Activated CD4-positive, alpha-beta memory T cell treated with anti-CD3 and anti-CD28 coated beads, Interleukin-2, amount 10 ng/mL, durations not matched to agents 7 days and 5 days (primary cell): Measurements from ENCODE around the gene ACER2. TPM values are rescaled to one million over a fixed set of nuclear protein-coding genes. Genes with fewer than 3 reads are reported as not detected.
"Not testable (repeated sequence)": the region's sequence is repeated elsewhere in the genome, so short reads cannot be mapped to it uniquely, and the experiment has no call there.

ENCODE experiments used
- CTCF ChIA-PET: fragments of 350-600 bp; sonication (Branson Sonifier 250); formaldehyde crosslinking; loops from one replicate; lab custom pipeline; 2021; ENCODE audit warnings: antibody characterized with exemption, inconsistent platforms; lab: Charles Lee
- POLR2A ChIA-PET: fragments of 350-600 bp; sonication (Branson Sonifier 250); formaldehyde crosslinking; loops from one replicate; lab custom pipeline; 2021; ENCODE audit warnings: antibody characterized with exemption; lab: Charles Lee
- DNase-seq: peaks from one replicate; pipeline ENCODE4 v3.0.0-alpha.2; 2020
- H3K27ac Mint-ChIP-seq: one replicate; pipeline ENCODE4 v1.8.0; 2021; ENCODE audit warnings: mild to moderate bottlenecking, mixed read lengths
- H3K27me3 Mint-ChIP-seq: one replicate; pipeline ENCODE4 v1.8.0; 2021; ENCODE audit warnings: mixed read lengths
- H3K36me3 Mint-ChIP-seq: one replicate; pipeline ENCODE4 v1.8.0; 2021; ENCODE audit warnings: low read depth, mixed read lengths
- H3K4me1 Mint-ChIP-seq: one replicate; pipeline ENCODE4 v1.8.0; 2021; ENCODE audit warnings: mixed read lengths
- H3K4me3 Mint-ChIP-seq: one replicate; pipeline ENCODE4 v1.8.0; 2021; ENCODE audit warnings: mild to moderate bottlenecking, mixed read lengths
- H3K9me3 Mint-ChIP-seq: one replicate; pipeline ENCODE4 v1.8.0; 2021; ENCODE audit warnings: mixed read lengths
- total RNA-seq, 2 experiments: library from RNA; stranded (reverse); gene quantifications; one replicate each; pipeline ENCODE4 v1.2.3, GENCODE V29; 2021

The ACER2 gene
- total RNA-seq, 2 experiments from 2014 or later: 3.2 to 3.3 TPM

DNA sequence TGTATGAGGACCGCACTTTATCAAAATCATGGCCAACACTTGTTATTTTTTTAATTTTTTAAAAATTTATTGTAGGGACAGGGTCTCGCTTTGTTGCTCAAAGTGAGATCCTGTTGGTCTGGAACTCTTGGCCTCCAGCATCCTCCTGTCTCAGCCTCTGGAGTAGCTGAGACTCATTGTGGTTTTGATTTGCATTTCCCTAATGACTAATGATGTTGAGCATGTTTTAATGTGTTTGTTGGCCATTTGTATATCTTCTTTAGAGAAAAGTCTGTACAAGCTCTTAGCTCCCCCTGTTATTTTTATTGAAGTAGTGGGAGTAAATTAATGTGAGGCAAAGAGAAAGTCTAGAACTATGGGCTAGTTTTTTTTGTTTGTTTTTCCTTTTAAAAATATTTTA is 27.2 kb upstream of the ACER2 start:
- CTCF ChIA-PET: interaction anchor here (0.6 kb wide), 1 partner anchor 76 kb away, joined by 3 read pairs; no protein-coding TSS in a partner anchor
- H3K36me3 Mint-ChIP-seq: peaks cover 41% of the 10 kb centered on the region
- H3K9me3 Mint-ChIP-seq: no peaks in the 10 kb centered on the region
- H3K4me3 Mint-ChIP-seq: no peak overlapping the region
- peaks cover 38% of the 10 kb centered on the region for H3K4me1 Mint-ChIP-seq
- no peaks in the 10 kb centered on the region for H3K27me3 Mint-ChIP-seq
- POLR2A ChIA-PET: no interaction called here
- DNase-seq: no peak
- no peak overlapping the region for H3K27ac Mint-ChIP-seq

GRCh38 chr9:19385212-19385611 is 23.6 kb upstream of the ACER2 start:
- H3K27ac Mint-ChIP-seq, DNase-seq, H3K4me3 Mint-ChIP-seq, POLR2A ChIA-PET, H3K9me3 Mint-ChIP-seq, H3K36me3 Mint-ChIP-seq: not testable (repeated sequence)
- Mint-ChIP-seq H3K27me3 (peaks cover 18% of the 10 kb centered on the region), H3K4me1 (peaks cover 16% of the 10 kb centered on the region)
- CTCF ChIA-PET: interaction anchor here (0.7 kb wide), 1 partner anchor 23 kb away, joined by 3 read pairs; no protein-coding TSS in a partner anchor

DNA sequence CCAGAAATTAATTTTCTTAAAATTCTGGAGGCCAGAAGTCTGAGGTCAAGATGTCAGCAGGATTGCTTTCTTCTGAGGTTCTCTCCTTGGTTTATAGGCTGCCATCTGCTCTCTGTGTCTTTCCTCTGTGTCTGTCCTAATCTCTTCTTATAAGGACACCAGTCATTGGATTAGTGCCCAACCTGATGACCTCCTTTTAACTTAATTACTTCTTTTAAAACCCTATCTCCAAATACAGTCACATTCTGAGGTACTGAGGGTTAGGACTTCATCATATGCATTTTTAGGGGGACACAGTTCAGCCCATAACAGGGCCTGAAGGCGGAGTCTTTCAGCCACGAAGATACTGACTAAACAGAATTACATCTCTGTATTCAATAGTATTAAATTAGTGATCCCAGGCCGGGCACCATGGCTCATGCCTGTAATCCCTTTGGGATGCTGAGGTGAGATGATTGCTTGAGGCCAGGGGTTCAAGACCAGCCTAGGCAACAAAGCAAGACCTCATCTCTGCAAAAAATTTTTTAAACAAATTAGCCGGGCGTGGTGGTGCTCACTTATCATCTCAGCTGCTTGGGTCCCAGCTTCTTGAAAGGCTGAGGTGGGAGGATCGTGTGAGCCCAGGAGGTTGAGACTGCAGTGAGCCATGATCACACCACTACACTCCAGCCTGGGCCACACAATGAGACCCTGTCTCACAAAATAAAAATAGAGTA is 22.9 kb upstream of the ACER2 start:
- Mint-ChIP-seq H3K27ac (no peak overlapping the region), H3K9me3 (no peaks in the 10 kb centered on the region), H3K4me3 (no peak overlapping the region), H3K36me3 (peaks cover 4% of the 10 kb centered on the region), H3K4me1 (peaks cover 10% of the 10 kb centered on the region), H3K27me3 (peaks cover 22% of the 10 kb centered on the region)
- POLR2A ChIA-PET: no interaction called here
- no peak for DNase-seq
- CTCF ChIA-PET: no interaction called here

GRCh38 chr9:19386502-19387044 is 22.2 kb upstream of the ACER2 start:
- no peak for DNase-seq
- no peaks in the 10 kb centered on the region for H3K36me3 Mint-ChIP-seq
- POLR2A ChIA-PET: no interaction called here
- H3K27me3 Mint-ChIP-seq: peaks cover 25% of the 10 kb centered on the region
- no peaks in the 10 kb centered on the region for H3K9me3 Mint-ChIP-seq
- H3K27ac Mint-ChIP-seq: no peak overlapping the region
- H3K4me3 Mint-ChIP-seq: no peak overlapping the region
- peaks cover 5% of the 10 kb centered on the region for H3K4me1 Mint-ChIP-seq
- CTCF ChIA-PET: no interaction called here

DNA sequence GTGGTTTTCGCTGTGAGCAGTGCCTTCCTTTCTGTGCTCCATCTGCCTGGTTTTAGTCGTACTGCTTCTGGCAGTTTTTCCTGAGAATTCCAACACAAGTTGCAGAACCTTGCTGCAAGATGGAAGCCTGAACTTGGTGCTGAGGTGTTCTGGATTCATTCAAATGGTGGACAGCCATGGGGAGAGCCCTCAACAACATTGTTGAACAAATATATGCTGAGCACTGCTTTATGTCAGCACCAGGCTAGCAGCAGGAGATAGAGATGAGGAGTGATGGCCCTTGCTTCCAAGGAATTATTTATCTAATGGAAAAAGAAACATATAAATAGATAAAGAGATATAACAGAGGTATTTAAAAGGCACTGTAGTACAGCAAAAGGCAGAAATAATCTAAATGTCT is 21.5 kb upstream of the ACER2 start:
- ChIA-PET POLR2A (no interaction called here), CTCF (no interaction called here)
- peaks cover under 1% of the 10 kb centered on the region for H3K4me1 Mint-ChIP-seq
- no peak for DNase-seq
- H3K9me3 Mint-ChIP-seq: no peaks in the 10 kb centered on the region
- peaks cover 25% of the 10 kb centered on the region for H3K27me3 Mint-ChIP-seq
- no peak overlapping the region for H3K27ac Mint-ChIP-seq
- no peaks in the 10 kb centered on the region for H3K36me3 Mint-ChIP-seq
- no peak overlapping the region for H3K4me3 Mint-ChIP-seq

- peaks cover 25% of the 10 kb centered on the region for H3K27me3 Mint-ChIP-seq
- H3K4me3 Mint-ChIP-seq, H3K27ac Mint-ChIP-seq, H3K4me1 Mint-ChIP-seq, CTCF ChIA-PET, H3K9me3 Mint-ChIP-seq, DNase-seq, H3K36me3 Mint-ChIP-seq: not testable (repeated sequence)
- POLR2A ChIA-PET: interaction anchor here (2.6 kb wide), 1 partner anchor 10 kb away, joined by 10 read pairs; the partner anchor contains the start of gene RPS6
Observed at GRCh38 chr9:19389539-19389938, 19.3 kb upstream of the ACER2 start.

DNA sequence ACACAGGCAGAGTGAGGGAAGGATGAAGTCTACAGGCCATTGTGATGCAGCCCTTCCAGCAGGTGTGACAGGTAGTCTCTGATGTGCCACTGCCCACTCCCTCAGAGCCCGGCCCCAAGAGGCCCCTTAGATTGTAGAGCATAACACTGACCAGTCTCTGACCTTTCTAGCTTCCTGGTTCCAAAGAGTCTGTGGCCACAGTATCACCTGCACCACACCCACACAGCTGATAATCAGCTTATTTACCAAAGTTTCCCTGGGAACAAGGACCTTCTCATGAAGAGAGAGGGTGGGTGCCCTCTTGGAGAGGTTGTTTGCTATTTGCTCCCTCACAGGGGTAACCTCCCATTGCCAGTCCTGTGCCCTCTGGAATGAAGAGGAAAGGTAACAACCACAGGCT is 11.0 kb upstream of the ACER2 start:
- CTCF ChIA-PET: interaction anchor here (0.7 kb wide), 1 partner anchor 59 kb away, joined by 3 read pairs; no protein-coding TSS in a partner anchor
- H3K36me3 Mint-ChIP-seq: peaks cover 2% of the 10 kb centered on the region
- POLR2A ChIA-PET: no interaction called here
- no peak overlapping the region for H3K4me3 Mint-ChIP-seq
- no peak overlapping the region for H3K27ac Mint-ChIP-seq
- H3K9me3 Mint-ChIP-seq: peaks cover 3% of the 10 kb centered on the region
- peaks cover 4% of the 10 kb centered on the region for H3K4me1 Mint-ChIP-seq
- no peaks in the 10 kb centered on the region for H3K27me3 Mint-ChIP-seq
- DNase-seq: no peak

DNA sequence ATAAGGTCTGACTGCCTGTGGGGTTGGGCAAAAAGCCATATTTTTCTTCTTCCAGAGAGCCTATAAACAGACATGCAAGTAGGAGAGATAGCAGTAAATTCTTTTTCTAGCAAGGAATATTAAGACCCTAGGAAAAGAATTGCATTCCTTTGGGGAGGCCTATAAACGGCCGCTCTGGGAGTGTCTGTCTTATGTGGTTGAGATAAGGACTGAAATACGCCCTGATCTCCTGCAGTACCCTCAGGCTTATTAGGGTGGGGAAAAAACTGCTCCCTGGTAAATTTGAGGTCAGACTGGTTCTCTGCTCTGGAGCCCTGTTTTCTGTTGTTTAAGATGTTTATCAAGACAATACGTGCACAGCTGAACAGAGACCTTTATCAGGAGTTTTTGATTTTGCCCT is 5.6 kb upstream of the ACER2 start:
- H3K36me3 Mint-ChIP-seq, POLR2A ChIA-PET, H3K27me3 Mint-ChIP-seq, H3K4me3 Mint-ChIP-seq, H3K4me1 Mint-ChIP-seq, CTCF ChIA-PET, DNase-seq, H3K27ac Mint-ChIP-seq, H3K9me3 Mint-ChIP-seq: not testable (repeated sequence)

- CTCF ChIA-PET: no interaction called here
- no peak overlapping the region for H3K27ac Mint-ChIP-seq
- no peak overlapping the region for H3K4me3 Mint-ChIP-seq
- no peak for DNase-seq
- POLR2A ChIA-PET: interaction anchor here (0.5 to 2.0 kb wide), 2 partner anchors 24 to 25 kb away, joined by 3 to 10 read pairs; partner anchors contain the start of gene RPS6
- H3K4me1 Mint-ChIP-seq: peaks cover 12% of the 10 kb centered on the region
- peaks cover 8% of the 10 kb centered on the region for H3K9me3 Mint-ChIP-seq
- peaks cover 8% of the 10 kb centered on the region for H3K27me3 Mint-ChIP-seq
- H3K36me3 Mint-ChIP-seq: peaks cover 7% of the 10 kb centered on the region
Observed at GRCh38 chr9:19404283-19405075, 4.3 kb upstream of the ACER2 start.

GRCh38 chr9:19405771-19406170 is 3.0 kb upstream of the ACER2 start:
- DNase-seq: no peak
- H3K9me3 Mint-ChIP-seq: peaks cover 8% of the 10 kb centered on the region
- H3K36me3 Mint-ChIP-seq: peaks cover 7% of the 10 kb centered on the region
- POLR2A ChIA-PET: interaction anchor here (2.0 kb wide), 1 partner anchor 26 kb away, joined by 10 read pairs; the partner anchor contains the start of gene RPS6
- peaks cover 8% of the 10 kb centered on the region for H3K27me3 Mint-ChIP-seq
- no peak overlapping the region for H3K27ac Mint-ChIP-seq
- H3K4me1 Mint-ChIP-seq: peaks cover 16% of the 10 kb centered on the region
- no peak overlapping the region for H3K4me3 Mint-ChIP-seq
- CTCF ChIA-PET: no interaction called here

DNA sequence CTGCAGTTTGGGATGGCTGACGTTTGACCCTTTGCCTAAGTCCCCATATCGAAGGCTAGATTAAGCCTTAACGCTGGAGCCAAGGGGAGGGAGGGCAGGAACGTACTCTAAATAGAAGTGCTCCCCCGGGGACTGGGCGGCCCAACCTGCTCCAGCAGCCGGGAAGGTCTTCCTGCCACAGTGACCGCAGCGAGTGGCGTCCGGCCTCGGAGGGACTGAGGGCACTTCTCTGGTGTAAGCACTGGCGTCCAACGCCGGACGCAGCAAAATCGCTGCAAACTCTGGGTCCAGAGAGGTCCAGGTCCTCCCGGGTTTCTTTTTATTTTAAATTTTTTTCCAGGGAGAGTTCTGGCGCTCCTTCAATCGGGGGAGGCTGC is 505 bp upstream of the ACER2 start:
- H3K9me3 Mint-ChIP-seq: peaks cover 2% of the 10 kb centered on the region
- peaks cover 16% of the 10 kb centered on the region for H3K4me1 Mint-ChIP-seq
- peaks cover 8% of the 10 kb centered on the region for H3K27me3 Mint-ChIP-seq
- POLR2A ChIA-PET: interaction anchor here (1.2 to 3.0 kb wide), 2 partner anchors 29 to 48 kb away, joined by 3 to 16 read pairs; partner anchors contain the start of gene RPS6
- peak overlapping the region; percentile 92 for H3K4me3 Mint-ChIP-seq
- DNase-seq: no peak
- no peak overlapping the region for H3K27ac Mint-ChIP-seq
- CTCF ChIA-PET: interaction anchor here (0.6 to 1.5 kb wide), 3 partner anchors 35 to 323 kb away, joined by 3 to 4 read pairs (median 3); no protein-coding TSS in a partner anchor
- peaks cover 4% of the 10 kb centered on the region for H3K36me3 Mint-ChIP-seq

DNA sequence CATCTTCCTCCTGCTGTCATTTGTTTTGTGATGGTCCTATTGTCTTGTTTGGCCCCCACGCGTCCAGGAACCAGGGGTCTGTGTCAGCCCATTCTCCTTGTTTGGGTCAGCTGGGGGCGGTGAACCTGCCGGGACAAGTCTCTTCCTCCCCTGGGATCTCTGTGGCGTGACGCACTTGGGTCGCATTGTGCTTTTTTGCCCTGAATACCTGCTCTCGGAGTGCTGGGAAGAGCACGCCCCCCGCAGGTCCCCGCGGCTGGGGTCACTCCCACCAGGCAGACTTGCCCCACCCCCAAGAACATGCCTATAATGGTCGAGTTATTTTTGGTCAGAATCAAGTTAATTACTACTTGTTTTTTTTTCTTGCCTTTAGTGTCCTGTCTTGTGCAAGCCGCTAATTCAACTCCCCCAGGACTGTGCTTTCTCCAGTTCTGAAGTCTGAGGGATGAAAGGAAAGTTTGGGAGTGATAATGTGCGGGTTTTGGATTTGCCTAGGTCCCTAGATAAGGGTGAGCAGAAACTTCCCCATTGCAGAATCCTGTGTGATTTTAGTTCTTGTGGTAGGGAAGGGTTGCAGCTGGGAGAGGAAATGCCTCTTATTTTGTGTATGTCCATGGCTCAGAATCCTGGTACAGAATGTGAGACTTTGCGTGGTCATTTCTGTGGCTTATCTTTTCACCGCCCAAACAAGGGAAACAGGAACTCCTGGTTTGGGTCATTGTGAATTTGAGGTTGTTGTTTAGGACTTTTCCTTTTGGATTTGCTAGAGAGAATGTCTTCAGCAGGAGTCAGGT is 789 bp downstream of the ACER2 start:
- H3K27ac Mint-ChIP-seq: peak overlapping the region; percentile 67
- peaks cover 8% of the 10 kb centered on the region for H3K27me3 Mint-ChIP-seq
- peaks cover 16% of the 10 kb centered on the region for H3K4me1 Mint-ChIP-seq
- peak overlapping the region; percentile 92 for H3K4me3 Mint-ChIP-seq
- DNase-seq: peak; percentile 28
- POLR2A ChIA-PET: interaction anchor here (1.0 to 3.0 kb wide), 4 partner anchors 30 to 360 kb away, joined by 3 to 16 read pairs (median 4); partner anchors contain the start of genes RPS6 and RRAGA
- no peaks in the 10 kb centered on the region for H3K9me3 Mint-ChIP-seq
- CTCF ChIA-PET: interaction anchor here (0.7 to 1.5 kb wide), 5 partner anchors 29 to 360 kb away, joined by 3 to 5 read pairs (median 4); partner anchors contain the start of genes RPS6 and RRAGA
- no peaks in the 10 kb centered on the region for H3K36me3 Mint-ChIP-seq
